Activated CD4-positive, CD25-positive, alpha-beta regulatory T cell treated with anti-CD3 and anti-CD28 coated beads, Interleukin-2, amount 50 U/mL, for 24 hours (primary cell): Measurements from ENCODE around the gene CATSPERZ.
"Not testable (repeated sequence)": the region's sequence is repeated elsewhere in the genome, so short reads cannot be mapped to it uniquely, and the experiment has no call there.

ENCODE experiments used
- ATAC-seq, 2 donors: fragments of 150-1000 bp; cut with Tn5 transposase; one replicate each; pipeline ENCODE4 v1.10.0; 2021; ENCODE audit warnings: mild to moderate bottlenecking in 1 of 2, moderate library complexity in 1 of 2

Gene CATSPERZ

DNA sequence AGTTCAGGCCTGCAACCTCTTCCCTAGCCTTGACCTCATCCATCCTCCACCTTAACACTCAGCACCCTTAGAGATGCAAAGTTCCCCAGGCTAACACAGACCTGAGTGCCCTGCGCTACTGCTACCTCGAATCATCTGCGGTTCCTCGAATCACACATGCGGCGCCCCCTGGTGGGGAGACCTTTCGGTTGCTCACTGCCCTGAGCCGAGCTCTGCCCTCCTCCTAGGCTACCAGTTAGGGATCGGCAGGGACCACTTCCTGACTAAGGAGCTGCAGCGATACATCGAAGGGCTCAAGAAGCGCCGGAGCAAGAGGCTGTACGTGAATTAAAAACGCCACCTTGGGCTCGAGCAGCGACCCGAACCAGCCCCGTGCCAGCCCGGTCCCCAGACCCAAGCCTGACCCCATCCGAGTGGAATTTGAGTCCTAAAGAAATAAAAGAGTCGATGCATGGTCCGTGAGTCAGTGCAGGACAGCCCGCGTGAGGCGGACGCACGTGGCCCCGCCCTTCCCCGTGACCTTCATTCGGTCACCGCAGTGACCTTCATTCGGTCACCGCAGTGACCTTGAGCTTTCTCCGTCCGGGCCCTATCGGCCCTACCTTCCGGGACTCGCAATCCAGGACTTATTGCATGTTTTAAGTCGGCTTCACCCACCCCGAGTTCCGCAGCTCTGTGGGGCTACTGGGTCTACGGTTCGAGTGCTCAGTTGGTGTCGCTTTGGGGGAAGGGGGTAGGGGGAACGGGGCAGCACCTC, 4.3 kb downstream of the CATSPERZ start:
- ATAC-seq, result peak; percentile 44 to 49

DNA sequence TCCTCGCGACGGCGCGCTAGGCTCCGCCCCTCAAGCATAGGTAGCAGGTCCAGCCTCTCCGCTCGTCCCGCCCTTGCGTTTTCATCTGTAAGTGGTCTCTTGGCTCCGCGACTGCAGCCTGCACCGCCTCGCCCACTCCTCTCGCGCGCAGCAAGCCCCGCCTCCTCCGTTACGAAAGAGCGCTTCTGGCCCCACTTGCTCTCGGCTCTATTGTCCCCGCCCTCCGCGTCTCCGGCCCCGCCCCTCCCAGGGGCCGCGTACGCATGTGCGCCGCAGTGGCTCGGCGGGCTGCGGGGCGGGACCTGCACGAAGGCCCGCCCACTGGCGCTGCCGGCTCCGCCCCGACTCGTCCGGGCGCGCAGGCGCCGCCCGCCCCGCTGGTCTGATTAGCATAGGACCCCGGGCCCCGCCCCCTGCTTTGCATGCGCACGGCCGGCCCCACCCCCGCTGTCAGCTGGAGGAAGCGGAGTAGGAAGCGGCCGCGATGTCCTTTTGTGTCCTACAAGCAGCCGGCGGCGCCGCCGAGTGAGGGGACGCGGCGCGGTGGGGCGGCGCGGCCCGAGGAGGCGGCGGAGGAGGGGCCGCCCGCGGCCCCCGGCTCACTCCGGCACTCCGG, 5.0 kb downstream of the CATSPERZ start, which contains the start of gene ESRRA:
Gene ESRRA, plus strand, starts transcription at position 450 of the 616 bp plus-strand sequence. CDS start 1,656 bp downstream, outside the sequence.
- ATAC-seq, result peak; percentile 77

DNA sequence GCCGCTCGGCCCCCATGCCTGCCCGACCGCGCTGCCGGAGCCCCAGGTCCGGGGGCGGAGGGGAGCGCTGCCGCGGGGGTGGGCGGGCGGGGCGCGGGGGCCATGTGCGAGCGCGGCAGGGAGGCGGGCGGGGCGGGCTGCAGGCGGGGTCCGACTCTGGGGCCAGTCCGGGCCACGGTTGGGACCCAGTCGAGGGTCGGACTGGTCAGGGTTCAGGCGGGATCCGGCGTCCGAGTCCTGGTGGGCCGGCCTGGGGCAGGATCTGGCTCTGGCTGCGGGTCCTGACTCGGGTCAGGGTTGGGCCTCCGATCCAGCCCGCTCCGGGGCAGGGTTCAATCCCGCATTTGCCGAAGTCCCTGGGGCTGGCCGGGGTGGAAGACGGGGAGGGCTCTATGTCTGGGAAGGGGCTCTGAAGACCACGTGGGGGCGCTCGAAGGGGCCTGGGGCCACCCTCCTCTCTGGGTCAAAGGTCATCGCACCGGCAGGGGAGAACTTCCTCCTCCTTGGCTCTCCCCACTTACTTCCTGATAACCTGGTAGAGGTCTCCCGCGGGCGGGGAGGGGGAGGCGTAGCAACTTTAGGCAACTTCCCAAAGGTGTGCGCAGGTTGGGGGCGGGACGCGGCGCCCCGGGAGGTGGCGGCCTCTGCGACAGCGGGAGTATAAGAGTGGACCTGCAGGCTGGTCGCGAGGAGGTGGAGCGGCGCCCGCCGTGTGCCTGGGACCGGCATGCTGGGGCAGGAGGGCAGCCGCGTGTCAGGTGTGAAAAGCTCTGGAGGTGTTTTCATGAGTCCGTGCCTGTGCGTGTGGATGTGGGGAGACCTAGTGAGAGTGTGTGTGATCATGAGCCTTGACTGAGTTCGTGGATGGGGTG, 5.8 kb downstream of the CATSPERZ start:
- ATAC-seq, result peak; percentile 21 to 25

DNA sequence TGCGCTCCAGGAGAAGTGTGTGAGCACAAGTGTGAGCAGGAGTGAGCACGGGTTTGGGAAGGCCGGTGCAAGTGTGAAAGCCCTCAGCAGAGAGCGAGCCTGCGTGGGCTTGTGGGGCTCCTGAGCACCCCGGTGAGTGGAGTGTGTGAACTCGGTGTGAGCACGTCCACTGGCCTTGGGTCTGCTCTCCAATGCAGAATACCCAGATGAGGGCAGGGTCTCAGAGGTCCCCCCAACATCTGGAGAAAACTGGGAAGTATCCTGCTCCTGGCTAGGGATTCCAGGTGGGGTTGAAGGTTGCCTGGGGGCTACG, 6.4 kb downstream of the CATSPERZ start:
- no peak for ATAC-seq

DNA sequence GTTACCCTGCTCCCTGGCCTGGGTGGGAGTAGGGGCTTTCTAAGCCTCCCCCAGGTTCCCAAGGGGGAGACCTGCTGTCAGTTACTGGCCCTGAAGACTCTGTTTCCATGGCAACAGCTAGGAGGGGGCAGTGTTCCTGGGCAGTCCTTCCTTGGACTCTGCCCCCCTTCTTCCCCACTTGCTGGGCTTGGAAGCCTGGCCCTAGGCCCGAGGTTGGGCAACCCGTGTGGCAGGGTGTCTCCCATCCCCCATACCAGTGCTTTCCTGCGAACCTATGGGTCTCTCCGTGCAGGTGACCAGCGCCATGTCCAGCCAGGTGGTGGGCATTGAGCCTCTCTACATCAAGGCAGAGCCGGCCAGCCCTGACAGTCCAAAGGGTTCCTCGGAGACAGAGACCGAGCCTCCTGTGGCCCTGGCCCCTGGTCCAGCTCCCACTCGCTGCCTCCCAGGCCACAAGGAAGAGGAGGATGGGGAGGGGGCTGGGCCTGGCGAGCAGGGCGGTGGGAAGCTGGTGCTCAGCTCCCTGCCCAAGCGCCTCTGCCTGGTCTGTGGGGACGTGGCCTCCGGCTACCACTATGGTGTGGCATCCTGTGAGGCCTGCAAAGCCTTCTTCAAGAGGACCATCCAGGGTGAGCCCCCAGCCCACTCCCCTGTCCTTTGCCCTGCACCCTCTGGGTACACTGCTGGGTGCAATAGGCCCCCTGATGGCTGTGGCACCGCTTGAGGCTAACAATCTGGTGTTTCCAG, 6.9 kb downstream of the CATSPERZ start:
- ATAC-seq, result no peak

DNA sequence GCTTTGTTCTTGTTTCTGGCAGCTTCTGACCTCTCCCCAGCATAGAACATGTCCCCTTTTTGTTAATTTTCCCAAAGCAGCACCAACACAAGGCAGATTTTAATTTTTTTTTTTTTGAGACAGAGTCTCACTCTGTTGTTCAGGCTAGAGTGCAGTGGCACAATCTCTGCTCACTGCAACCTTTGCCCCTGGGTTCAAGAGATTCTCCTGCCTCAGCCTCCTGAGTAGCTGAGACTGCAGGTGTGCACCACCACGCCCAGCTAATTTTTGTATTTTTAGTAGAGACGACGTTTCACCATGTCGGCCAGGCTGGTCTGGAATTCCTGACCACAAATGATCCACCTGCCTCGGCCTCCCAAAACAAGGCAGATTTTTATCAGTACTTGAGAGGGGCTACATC, 7.6 kb downstream of the CATSPERZ start:
- not testable (repeated sequence) for ATAC-seq

DNA sequence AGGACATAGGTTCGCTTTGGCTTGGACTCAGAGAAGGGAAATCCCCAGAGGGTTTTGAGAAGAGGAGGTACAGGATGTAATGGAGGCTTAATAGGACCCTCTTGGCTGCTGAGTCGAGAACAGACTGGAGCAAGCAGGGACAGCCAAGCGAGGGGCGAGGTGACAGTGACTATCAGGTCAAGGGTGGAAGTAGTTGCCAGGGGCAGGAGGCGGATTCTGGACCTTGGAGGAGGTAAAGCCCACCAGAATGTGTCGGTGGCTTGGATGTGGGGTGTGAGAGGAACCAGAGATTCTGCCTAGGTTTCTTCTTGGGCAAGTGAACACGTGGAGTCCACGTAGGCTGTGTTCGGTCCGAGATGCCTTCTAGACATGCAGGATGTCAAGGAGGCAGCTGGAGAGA, 12.8 kb downstream of the CATSPERZ start:
- no peak for ATAC-seq

DNA sequence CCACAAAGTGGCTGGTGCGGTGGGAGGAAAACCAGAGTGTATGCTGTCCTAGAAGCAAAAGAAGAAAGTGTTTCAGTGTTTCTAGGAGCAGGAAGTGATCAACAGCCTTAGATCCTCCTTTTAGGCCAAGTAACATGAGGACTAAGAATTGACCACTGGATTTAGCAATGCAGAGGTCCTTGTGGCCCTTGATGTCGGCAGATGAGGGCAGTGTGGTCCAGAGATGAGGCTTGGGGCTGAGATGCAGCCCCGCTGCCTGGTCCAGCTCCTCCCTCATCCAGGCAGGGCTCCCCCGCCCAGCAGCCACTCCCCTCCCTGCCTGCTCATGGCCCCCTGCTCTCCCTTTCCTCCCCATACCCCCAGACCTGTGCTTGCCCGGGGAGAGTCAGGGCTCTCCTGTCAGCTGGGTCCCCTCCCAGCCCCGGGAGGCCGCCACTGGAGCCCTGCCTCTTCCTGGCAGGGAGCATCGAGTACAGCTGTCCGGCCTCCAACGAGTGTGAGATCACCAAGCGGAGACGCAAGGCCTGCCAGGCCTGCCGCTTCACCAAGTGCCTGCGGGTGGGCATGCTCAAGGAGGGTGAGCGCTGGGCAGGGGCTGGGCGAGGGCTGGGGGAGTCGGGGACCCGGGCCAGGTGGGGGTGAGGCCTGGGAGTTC, 13.5 kb downstream of the CATSPERZ start:
- no peak for ATAC-seq

DNA sequence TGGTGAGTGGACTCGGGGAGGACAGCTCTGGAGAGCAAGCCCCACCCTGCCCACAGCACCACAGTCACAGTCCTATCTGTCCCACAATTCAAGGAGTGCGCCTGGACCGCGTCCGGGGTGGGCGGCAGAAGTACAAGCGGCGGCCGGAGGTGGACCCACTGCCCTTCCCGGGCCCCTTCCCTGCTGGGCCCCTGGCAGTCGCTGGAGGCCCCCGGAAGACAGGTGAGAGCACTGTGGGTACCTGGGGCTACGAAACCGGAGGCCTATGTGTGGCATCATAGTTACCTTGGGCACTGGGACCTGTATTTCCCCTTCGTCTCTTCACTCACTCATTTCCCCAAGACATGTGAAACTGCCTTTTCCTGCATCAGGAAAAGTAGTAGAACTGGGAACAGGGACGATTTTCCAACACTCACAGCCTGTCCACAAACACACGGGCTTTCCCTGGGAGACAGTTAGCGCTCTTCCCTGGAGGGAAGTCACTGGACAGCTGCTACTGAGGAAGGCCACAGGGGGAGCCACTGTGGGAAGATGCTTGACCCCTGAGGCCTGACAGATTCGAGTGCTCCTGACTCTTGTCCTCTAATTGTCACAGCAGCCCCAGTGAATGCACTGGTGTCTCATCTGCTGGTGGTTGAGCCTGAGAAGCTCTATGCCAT, 14.1 kb downstream of the CATSPERZ start:
- no peak for ATAC-seq

DNA sequence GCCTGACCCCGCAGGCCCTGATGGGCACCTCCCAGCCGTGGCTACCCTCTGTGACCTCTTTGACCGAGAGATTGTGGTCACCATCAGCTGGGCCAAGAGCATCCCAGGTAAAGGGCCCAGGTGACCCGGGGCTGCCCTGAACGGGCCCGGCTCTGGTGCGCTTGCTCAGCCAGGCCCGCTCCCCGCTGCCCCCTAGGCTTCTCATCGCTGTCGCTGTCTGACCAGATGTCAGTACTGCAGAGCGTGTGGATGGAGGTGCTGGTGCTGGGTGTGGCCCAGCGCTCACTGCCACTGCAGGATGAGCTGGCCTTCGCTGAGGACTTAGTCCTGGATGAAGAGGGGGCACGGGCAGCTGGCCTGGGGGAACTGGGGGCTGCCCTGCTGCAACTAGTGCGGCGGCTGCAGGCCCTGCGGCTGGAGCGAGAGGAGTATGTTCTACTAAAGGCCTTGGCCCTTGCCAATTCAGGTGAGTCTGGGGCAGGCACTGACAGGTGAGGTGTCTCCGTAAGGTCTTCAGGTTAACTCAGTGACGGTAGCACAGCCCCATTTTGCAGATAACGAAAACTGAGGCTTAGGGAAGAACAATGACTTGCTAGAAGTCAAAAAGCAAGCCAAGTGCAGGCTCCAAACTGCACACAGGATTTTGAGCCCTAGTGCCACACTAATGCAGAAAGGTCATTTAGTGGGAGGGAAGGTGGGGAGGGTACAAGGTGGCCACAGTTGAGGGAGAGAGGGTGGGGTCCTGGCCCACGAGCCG, 14.8 kb downstream of the CATSPERZ start:
- no peak for ATAC-seq

DNA sequence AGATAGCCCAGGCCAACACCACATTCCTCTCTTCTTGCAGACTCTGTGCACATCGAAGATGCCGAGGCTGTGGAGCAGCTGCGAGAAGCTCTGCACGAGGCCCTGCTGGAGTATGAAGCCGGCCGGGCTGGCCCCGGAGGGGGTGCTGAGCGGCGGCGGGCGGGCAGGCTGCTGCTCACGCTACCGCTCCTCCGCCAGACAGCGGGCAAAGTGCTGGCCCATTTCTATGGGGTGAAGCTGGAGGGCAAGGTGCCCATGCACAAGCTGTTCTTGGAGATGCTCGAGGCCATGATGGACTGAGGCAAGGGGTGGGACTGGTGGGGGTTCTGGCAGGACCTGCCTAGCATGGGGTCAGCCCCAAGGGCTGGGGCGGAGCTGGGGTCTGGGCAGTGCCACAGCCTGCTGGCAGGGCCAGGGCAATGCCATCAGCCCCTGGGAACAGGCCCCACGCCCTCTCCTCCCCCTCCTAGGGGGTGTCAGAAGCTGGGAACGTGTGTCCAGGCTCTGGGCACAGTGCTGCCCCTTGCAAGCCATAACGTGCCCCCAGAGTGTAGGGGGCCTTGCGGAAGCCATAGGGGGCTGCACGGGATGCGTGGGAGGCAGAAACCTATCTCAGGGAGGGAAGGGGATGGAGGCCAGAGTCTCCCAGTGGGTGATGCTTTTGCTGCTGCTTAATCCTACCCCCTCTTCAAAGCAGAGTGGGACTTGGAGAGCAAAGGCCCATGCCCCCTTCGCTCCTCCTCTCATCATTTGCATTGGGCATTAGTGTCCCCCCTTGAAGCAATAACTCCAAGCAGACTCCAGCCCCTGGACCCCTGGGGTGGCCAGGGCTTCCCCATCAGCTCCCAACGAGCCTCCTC, 15.7 kb downstream of the CATSPERZ start:
- ATAC-seq, result not testable (repeated sequence)

DNA sequence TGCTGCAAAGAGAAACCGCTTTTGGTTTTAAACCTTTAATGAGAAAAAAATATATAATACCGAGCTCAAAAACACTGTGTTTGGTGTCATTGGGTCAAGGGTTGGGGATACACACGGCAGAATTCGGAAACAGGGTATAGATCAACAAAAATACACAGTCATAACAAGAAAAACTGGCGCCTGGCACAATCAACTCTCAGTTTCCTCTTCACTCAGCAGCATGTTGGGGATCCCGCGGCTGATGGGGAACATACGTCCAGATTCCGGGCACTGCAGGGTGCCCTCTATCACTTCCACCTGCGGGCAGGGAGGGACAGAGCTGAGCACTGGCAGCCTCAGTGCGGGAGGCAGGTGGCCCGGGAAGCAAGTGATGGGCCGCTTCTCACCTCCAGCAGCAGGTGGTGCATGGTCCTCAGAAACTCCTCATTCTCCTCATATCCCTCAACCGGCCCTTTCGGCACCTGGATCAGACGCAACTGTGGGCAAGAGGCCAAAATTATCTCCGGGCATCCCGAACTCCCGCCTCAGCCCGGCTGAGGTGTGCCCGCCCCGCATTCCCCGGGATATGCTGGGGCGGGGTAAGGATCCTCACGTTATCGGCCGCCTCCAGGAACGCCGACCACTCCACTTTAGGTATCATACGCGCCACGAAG, 16.6 kb downstream of the CATSPERZ start:
- no peak for ATAC-seq

DNA sequence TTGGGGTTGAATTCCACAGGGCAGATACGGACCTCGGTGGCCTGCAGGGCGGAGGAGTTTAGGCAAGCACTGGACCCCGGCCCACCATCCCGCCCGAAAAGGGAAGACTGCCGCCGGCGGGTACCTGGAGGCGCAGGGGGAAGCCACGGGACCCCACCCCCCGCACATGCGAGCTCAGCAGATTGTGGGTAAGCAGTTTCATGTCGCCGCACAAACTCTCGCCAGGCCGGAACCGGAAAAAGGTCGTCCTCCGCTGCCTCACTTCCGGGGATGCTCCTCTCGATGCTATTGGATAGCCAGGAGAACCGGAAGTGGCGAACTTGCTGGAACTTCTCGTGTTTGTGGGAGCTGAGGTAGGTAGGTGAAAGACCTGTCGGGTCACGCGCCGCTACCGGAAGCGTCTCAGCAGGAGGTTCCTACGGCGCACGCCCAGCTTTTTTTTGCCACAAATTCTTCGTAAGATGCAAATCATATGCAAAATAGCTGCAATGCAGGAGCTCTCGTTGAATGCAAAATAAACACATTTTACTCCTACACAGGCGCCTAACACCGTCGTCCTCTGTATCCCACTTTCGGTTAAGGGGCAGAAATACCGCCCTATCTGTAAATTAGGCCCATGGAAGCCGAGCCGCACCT, 17.3 kb downstream of the CATSPERZ start, which contains the start of gene TRMT112:
Gene TRMT112, minus strand, starts transcription at position 235 of the 636 bp plus-strand sequence. Its CDS starts 33 bp downstream, at position 202.
- ATAC-seq, result peak; percentile 82 to 84

DNA sequence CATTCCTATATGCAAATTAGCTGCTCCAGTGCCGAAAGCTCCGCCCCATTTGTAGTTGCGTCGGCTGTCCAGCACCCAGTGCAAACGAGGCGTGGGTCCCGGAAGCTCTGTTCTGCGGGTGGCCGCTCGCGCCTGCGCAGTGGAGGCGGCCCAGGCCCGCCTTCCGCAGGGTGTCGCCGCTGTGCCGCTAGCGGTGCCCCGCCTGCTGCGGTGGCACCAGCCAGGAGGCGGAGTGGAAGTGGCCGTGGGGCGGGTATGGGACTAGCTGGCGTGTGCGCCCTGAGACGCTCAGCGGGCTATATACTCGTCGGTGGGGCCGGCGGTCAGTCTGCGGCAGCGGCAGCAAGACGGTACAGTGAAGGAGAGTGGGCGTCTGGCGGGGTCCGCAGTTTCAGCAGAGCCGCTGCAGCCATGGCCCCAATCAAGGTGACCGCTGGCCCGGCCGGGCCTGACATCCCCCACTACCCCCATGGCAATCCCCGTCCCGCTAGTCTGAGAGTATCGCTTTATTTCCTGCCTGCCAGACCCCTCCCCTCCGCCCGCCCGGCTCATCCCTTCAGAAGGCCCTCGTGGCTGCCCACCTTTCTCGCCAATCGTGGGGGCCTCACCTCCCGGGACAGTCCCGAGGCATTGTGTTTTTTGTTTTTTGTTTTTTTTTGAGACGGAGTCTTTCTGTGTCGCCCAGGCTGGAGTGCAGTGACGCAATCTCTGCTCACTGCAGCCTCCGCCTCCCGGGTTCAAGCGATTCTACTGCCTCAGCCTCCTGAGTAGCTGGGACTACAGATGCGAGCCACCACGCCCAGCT, 18.0 kb downstream of the CATSPERZ start, which contains the start of gene PRDX5:
Gene PRDX5, plus strand, starts transcription at position 161 of the 805 bp plus-strand sequence. Its CDS starts 95 bp downstream, at position 256.
- ATAC-seq, result peak; percentile 80 to 81

DNA sequence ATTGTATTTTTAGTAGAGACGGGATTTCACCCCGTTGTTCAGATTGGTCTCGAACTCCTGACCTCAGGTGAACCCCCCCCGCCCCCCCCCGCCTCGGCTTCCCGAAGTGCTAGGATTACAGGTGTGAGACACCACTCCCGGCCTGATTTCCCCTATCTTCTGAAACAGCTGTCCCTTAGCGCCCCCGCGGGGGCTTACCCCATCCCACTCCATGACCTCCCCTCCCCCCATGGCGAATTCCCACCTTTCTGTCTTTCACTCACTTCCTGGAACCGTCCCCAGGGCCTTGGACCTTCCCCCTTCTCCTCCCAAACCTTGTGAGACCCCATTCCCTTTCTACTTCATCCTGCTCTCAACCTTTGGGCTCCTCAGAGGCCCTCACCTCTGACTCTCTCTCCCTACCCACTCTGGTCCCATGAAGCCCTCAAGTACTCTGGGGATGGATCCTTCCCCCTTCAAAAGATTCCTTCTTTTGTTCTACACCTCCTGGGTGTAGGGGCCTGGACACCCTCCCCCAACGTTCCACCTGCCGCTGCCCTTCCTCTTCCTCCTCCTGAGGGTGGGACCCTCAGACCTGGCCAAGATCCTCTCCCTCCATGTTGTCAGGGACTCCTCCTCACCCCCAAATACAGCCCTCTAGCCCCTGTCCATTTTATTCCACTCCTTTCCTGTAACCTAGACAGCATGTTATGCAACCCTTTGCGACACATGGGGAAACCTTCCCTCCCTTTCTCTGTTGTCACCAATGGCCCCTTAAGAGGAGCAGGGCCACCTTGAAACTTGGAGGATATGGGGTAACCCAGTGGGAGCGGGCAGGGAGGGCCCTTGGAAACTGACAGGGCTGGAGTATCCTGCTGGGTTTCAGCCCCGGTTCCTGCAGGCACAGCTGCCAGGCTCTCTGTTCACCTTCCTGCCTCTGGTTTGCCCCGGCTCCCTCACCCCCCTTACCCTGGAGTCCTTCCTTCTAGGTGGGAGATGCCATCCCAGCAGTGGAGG, 18.9 kb downstream of the CATSPERZ start:
- ATAC-seq, result no peak

DNA sequence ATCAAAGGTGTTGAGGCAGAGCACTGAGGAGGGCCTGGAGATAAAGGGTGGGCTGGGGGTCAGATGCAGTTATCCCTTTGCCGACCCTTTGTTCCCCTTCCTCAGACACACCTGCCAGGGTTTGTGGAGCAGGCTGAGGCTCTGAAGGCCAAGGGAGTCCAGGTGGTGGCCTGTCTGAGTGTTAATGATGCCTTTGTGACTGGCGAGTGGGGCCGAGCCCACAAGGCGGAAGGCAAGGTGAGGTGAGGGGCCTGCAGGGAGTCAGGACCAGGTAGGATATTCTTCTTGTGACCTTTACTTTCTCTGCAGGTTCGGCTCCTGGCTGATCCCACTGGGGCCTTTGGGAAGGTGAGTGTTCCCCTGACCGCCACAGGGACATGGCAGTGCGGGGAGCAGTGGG, 20.4 kb downstream of the CATSPERZ start:
- ATAC-seq, result no peak
